ENCODE results near the gene PTGES3L. TPM values are rescaled to one million over a fixed set of nuclear protein-coding genes. Genes with fewer than 3 reads are reported as not detected.

Gene PTGES3L
- polyA plus RNA-seq, 1 of the 3 experiments (the other 2 are of a cell fraction) = 1.4 TPM

DNA sequence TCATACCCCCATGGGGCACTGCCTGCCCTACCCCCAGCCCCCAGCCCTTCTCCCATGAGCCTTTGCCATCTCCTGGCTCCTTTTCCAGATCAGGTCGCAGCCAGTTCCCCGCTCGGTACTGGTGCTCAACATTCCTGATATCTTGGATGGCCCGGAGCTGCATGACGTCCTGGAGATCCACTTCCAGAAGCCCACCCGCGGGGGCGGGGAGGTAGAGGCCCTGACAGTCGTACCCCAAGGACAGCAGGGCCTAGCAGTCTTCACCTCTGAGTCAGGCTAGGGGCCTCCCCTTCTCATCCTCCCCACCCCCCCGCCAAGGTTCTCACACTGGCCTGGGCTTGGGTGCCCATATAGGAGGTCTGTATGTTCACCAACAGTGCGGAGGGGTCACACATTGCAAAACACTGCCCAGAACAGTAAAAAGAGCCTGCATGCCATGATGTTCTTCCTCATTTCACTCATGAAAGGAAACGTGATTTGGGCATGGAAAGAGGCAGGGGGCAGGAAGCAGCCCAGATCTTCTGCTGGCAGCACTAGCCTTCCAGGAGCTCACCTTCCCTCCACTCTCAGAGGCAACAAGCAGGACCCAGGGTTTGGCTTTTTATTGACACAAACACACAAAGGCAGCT, 34.3 kb upstream of the PTGES3L start (continued):
- no peak for TF ChIP-seq SMC3 (IDR thresholded peaks at IDR 0.05; ENCODE audit: low read depth, low read length)
- TF ChIP-seq, protein P1, sequence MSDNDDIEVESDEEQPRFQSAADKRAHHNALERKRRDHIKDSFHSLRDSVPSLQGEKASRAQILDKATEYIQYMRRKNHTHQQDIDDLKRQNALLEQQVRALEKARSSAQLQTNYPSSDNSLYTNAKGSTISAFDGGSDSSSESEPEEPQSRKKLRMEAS (IDR thresholded peaks at IDR 0.05; ENCODE audit: low read depth) = no peak
- no peak for TF ChIP-seq TEAD4 (IDR thresholded peaks at IDR 0.05; ENCODE audit: borderline replicate concordance, insufficient read depth)
- TF ChIP-seq CHD2 (IDR thresholded peaks at IDR 0.05; ENCODE audit: low read length, partially characterized antibody) = no peak
- no peak for TF ChIP-seq NRF1 (IDR thresholded peaks at IDR 0.05; ENCODE audit: low read depth, low read length)
- no peak for TF ChIP-seq POLR2AphosphoS5 (IDR thresholded peaks at IDR 0.05; ENCODE audit: low read depth, low read length)
- no peak for TF ChIP-seq GATA2 (CRISPR knock-in tag; IDR thresholded peaks at IDR 0.05)
- TF ChIP-seq ELF1 (IDR thresholded peaks at IDR 0.05) = no peak
- TF ChIP-seq SIN3A (IDR thresholded peaks at IDR 0.05; ENCODE audit: borderline replicate concordance, low read depth, low read length) = no peak
- TF ChIP-seq, protein P2, sequence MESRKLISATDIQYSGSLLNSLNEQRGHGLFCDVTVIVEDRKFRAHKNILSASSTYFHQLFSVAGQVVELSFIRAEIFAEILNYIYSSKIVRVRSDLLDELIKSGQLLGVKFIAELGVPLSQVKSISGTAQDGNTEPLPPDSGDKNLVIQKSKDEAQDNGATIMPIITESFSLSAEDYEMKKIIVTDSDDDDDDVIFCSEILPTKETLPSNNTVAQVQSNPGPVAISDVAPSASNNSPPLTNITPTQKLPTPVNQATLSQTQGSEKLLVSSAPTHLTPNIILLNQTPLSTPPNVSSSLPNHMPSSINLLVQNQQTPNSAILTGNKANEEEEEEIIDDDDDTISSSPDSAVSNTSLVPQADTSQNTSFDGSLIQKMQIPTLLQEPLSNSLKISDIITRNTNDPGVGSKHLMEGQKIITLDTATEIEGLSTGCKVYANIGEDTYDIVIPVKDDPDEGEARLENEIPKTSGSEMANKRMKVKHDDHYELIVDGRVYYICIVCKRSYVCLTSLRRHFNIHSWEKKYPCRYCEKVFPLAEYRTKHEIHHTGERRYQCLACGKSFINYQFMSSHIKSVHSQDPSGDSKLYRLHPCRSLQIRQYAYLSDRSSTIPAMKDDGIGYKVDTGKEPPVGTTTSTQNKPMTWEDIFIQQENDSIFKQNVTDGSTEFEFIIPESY (IDR thresholded peaks at IDR 0.05; ENCODE audit: borderline replicate concordance, low read depth) = no peak

DNA sequence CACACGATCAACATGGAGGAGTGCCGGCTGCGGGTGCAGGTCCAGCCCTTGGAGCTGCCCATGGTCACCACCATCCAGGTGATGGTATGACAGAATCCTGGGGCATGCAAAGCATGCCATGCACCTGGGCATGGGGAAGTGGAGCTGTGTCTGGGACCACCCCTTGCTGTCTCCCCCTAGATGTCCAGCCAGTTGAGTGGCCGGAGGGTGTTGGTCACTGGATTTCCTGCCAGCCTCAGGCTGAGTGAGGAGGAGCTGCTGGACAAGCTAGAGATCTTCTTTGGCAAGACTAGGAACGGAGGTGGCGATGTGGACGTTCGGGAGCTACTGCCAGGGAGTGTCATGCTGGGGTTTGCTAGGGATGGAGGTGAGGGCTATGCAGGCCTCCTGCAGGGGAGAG, 33.4 kb upstream of the PTGES3L start:
- H3K36me3 ChIP-seq (replicated peaks in 1 of 2; ENCODE audit: control insufficient read depth in 1 of 2, insufficient read depth in 2 of 2, low read length in 1 of 2) = peaks cover 11 to 21% of the 10 kb centered on the region in 2 experiments
- H3K27ac ChIP-seq (ENCODE audit: low read depth in 2 of 2, low read length in 1 of 2) = no peak overlapping the region
- CTCF ChIA-PET = no interaction called here
- peaks cover 0 to 8% of the 10 kb centered on the region in 2 experiments; a peak in 1 of 4 replicates for H3K4me1 ChIP-seq (ENCODE audit: control insufficient read depth in 1 of 2, insufficient read depth in 2 of 2, low read depth in 1 of 2, low read length in 1 of 2)
- POLR2A ChIA-PET = interaction anchor here (3.3 kb wide), 1 partner anchor 15 kb away, joined by 17 read pairs; the partner anchor contains the start of gene RPL27
- no peaks in the 10 kb centered on the region for H3K9me3 ChIP-seq
- no peaks in the 10 kb centered on the region for H3K27me3 ChIP-seq (ENCODE audit: insufficient read depth)
- 0 out of 2 replicates have a peak, but pooled peaks cover 1% of the 10 kb centered on the region for H4K20me1 ChIP-seq (ENCODE audit: insufficient read depth)
- no peaks in the 10 kb centered on the region for H3K9me2 ChIP-seq
- no peak overlapping the region for H3K4me2 ChIP-seq
- DNase-seq = no peak
- no peak overlapping the region for H3K9ac ChIP-seq
- no peak overlapping the region for H2AFZ ChIP-seq (ENCODE audit: low read depth)
- TF ChIP-seq, protein P2 (IDR thresholded peaks at IDR 0.05; ENCODE audit: borderline replicate concordance, low read depth) = no peak
- TF ChIP-seq POLR2AphosphoS5 (IDR thresholded peaks at IDR 0.05; ENCODE audit: low read depth, low read length) = no peak
- TF ChIP-seq NRF1 (IDR thresholded peaks at IDR 0.05; ENCODE audit: low read depth, low read length) = no peak
- no peak for TF ChIP-seq TCF12 (IDR thresholded peaks at IDR 0.05)
- no peak for TF ChIP-seq YY1 (IDR thresholded peaks at IDR 0.05; ENCODE audit: low read depth)
- no peak for TF ChIP-seq TAF1 (IDR thresholded peaks at IDR 0.05; ENCODE audit: borderline replicate concordance, low read depth, low read length)
- no peak for TF ChIP-seq RFX5 (IDR thresholded peaks at IDR 0.05; ENCODE audit: low read length)
- no peak for TF ChIP-seq FOSL2 (IDR thresholded peaks at IDR 0.05; ENCODE audit: borderline replicate concordance, low read depth)
- TF ChIP-seq EP300 (IDR thresholded peaks at IDR 0.05; ENCODE audit: borderline replicate concordance in 1 of 2, low read depth in 1 of 2, low read length in 1 of 2) = no peak
- no peak for TF ChIP-seq NFIC (IDR thresholded peaks at IDR 0.05; ENCODE audit: borderline replicate concordance)
- no peak for TF ChIP-seq FOXJ3 (CRISPR knock-in tag; IDR thresholded peaks at IDR 0.05)
- TF ChIP-seq CHD2 (IDR thresholded peaks at IDR 0.05; ENCODE audit: low read length, partially characterized antibody) = no peak
- TF ChIP-seq, protein P3, sequence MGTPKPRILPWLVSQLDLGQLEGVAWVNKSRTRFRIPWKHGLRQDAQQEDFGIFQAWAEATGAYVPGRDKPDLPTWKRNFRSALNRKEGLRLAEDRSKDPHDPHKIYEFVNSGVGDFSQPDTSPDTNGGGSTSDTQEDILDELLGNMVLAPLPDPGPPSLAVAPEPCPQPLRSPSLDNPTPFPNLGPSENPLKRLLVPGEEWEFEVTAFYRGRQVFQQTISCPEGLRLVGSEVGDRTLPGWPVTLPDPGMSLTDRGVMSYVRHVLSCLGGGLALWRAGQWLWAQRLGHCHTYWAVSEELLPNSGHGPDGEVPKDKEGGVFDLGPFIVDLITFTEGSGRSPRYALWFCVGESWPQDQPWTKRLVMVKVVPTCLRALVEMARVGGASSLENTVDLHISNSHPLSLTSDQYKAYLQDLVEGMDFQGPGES (IDR thresholded peaks at IDR 0.05; ENCODE audit: low read depth, low read length) = no peak
- no peak for TF ChIP-seq FOXM1 (IDR thresholded peaks at IDR 0.05; ENCODE audit: low read depth)
- 0 out of 2 replicates have a peak, but pooled peaks cover 5% of the 10 kb centered on the region for H3K79me2 ChIP-seq (ENCODE audit: insufficient read depth)
- H3K4me3 ChIP-seq (ENCODE audit: low read depth in 2 of 2, low read length in 1 of 2) = no peak overlapping the region
- WGBS (ENCODE audit: low lambda C conversion rate) = 95% methylated on average over 7 of the region's 8 CpGs
- H3F3A ChIP-seq (replicated peaks; ENCODE audit: insufficient read depth) = no peaks in the 10 kb centered on the region
